Measurements from ENCODE around the gene ZNF827. TPM values are rescaled to one million over a fixed set of nuclear protein-coding genes. Genes with fewer than 3 reads are reported as not detected.
A peak's percentile ranks its signal among the peaks of the same experiment; 100 is the strongest.

The ZNF827 gene
- total RNA-seq, 3 donors from 2014 or later, result 18.6 to 21.1 (median 19.0) TPM

DNA sequence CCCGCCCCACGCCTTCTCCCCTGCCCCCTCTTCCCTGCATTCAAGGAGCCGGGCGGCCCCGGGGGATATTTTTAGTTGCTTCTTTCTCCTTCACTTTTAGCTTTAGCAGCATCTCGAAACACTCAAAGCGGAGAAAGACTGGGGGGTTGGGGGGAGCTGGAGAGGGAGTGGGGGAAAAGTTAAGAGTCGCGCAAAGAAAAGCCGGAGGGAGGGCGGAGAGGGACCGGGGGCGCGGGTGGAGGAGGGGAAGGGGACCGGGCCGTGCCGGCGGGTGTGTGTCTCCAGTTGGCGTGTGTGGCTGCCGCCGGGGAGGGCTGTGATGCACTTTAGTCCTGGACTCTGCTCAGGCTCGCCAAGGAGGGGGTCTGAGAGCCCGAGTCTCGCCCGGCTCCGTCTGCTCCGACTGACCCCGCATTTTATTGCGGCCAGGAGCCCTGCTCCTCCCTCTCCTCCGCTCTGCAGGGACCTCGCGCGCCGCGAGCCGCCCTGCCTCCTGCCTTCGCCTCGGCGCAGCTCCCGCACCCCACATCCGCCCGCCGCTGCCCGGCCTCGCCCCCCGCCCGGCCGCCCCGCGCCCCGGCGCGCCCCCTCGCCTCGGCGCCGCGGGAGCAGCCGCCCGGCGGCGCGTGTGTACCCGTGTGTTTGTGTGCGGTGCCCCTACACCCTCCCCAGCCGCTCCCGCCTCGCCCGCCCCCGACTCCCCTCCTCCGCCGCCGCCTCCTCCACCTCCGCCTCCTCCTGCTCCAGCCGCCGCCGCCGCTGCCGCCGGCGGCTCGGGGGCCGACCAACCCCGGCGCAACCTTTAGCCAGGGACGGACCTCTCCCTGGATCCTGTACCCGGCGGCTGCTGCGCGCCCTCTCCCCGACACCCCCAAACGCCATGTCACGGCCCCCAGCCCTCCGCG lies 1.4 kb downstream of the ZNF827 start:
- no peaks in the 10 kb centered on the region for H3K36me3 ChIP-seq
- peak overlapping the region; percentile 80 to 97 (median 88) for H3K4me3 ChIP-seq
- peak overlapping the region; percentile 95 to 99 for H3K27ac ChIP-seq
- intact Hi-C loops (cut with DNase I; ENCODE audit: low total_unique reads), result no loop called here
- no peaks in the 10 kb centered on the region for H3K9me3 ChIP-seq
- no peaks in the 10 kb centered on the region for H3K4me1 ChIP-seq
- DNase-seq (ENCODE audit: low spot score in 2 of 2), result peak; percentile 32 to 67
- TF ChIP-seq POLR2AphosphoS5 (IDR thresholded peaks at IDR 0.05) (no peak), POLR2A (IDR thresholded peaks at IDR 0.05) (no peak), CTCF (IDR thresholded peaks at IDR 0.05) (no peak)
- H3K27me3 ChIP-seq, result no peaks in the 10 kb centered on the region

DNA sequence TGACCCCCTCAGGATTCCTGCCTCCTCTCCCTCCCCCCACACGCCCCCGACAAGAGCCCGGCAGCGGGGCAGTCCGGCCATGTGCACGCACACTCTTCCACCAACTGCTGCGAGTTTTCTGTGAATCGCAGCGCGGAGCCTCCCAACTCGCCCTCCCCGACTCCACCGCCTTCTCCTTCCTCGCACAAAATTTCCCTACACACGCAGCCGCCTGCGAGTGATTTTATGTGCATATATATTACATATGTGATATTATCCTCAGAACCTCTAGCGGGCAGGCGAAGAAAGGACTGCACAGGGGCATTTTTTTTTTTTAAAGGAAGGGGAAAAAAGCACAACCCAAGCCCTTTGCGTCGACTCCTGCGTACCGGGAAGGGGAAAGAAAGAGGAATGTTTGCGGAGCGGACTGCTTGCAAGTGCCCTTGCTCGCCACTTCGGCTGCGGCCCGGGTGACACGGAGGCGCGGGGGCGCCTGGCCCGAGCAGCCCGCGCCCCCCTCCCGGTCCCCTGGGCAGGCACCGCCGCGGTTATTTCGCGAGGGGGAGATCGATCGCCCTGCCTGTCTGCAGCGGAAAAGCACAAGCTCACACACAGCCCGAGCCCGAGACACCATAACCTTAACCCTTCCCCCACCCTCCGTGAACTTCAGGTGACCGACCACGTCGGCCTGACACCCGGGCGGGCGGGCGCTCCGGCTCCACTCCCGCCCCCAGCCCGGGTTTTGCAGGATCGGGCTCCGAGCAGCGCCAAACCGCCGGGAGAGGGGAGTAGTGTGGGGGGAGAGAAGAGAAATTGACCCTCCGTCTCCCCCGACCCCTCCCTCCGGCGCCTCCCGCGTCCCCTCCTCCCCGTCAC lies 2.3 kb downstream of the ZNF827 start:
- TF ChIP-seq POLR2AphosphoS5 (IDR thresholded peaks at IDR 0.05) (no peak), CTCF (IDR thresholded peaks at IDR 0.05) (peak in 2 of 3 donors; percentile 20 to 47), POLR2A (IDR thresholded peaks at IDR 0.05) (no peak)
- intact Hi-C loops (cut with DNase I; ENCODE audit: low total_unique reads), result no loop called here
- H3K27me3 ChIP-seq, result no peaks in the 10 kb centered on the region
- H3K4me1 ChIP-seq, result no peaks in the 10 kb centered on the region
- H3K9me3 ChIP-seq, result no peaks in the 10 kb centered on the region
- H3K27ac ChIP-seq, result peak overlapping the region; percentile 95 to 99
- peak overlapping the region; percentile 80 to 97 (median 88) for H3K4me3 ChIP-seq
- peak; percentile 57 to 76 for DNase-seq (ENCODE audit: low spot score in 2 of 2)
- H3K36me3 ChIP-seq, result no peaks in the 10 kb centered on the region

DNA sequence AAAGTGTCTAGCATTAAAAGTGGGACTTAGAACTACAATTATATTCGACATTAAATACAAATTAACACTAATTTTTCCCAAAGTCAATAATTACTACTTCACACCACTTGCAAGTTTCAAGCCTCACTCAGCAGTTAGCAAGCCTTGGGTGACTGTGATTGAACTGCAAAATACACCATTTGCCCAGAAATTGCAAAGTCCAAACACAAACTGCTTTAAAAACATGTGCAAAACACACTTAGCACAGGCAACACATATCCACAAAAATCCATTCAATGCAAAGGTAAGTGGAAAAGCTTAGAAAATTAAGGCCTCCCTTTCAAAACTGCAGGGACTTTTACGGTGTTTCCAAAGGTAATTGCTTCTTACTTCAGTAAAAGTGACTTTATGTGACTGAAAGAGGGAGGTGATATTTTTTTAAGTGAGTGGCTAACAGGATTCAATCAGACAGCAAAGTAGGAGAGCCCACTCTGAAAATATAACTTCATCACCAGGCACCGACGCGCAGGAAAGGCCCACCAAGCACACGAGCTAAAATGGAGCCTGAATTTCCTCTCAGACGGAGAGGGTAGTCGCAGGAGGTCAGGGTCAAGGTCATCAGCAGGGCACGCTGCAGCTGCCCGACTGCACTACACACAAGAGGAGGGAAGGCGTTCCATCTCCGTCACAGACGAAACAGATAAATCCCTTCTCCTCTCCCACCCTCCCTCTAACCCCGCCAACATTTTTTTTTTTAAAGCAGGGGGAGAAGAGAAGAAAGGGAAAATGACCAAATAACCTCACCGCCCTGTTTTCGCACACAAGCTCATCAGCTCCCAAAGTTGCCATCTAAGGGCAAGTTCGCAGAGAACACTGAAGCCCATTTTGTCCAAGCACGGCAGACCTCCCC lies 3.1 kb downstream of the ZNF827 start:
- no peak for DNase-seq (ENCODE audit: low spot score in 2 of 2)
- Histone ChIP-seq H3K4me1 (no peaks in the 10 kb centered on the region), H3K4me3 (peak overlapping the region; percentile 80 to 97 (median 88)), H3K27ac (peak overlapping the region; percentile 95 to 99), H3K9me3 (no peaks in the 10 kb centered on the region), H3K27me3 (no peaks in the 10 kb centered on the region), H3K36me3 (no peaks in the 10 kb centered on the region)
- intact Hi-C loops (cut with DNase I; ENCODE audit: low total_unique reads), result no loop called here
- TF ChIP-seq CTCF (IDR thresholded peaks at IDR 0.05) (no peak), POLR2A (IDR thresholded peaks at IDR 0.05) (no peak), POLR2AphosphoS5 (IDR thresholded peaks at IDR 0.05) (no peak)

- H3K4me3 ChIP-seq, result no peak overlapping the region
- H3K27ac ChIP-seq, result peak overlapping the region; percentile 22 to 40
- no peak for TF ChIP-seq POLR2A (IDR thresholded peaks at IDR 0.05)
- TF ChIP-seq CTCF (IDR thresholded peaks at IDR 0.05), result no peak
- TF ChIP-seq POLR2AphosphoS5 (IDR thresholded peaks at IDR 0.05), result no peak
- H3K27me3 ChIP-seq, result no peaks in the 10 kb centered on the region
- H3K36me3 ChIP-seq, result no peaks in the 10 kb centered on the region
- no peaks in the 10 kb centered on the region for H3K4me1 ChIP-seq
- no peak for DNase-seq (ENCODE audit: low spot score in 2 of 2)
- no peaks in the 10 kb centered on the region for H3K9me3 ChIP-seq
- intact Hi-C loops (cut with DNase I; ENCODE audit: low total_unique reads), result no loop called here
Observed at GRCh38 chr4:145934434-145935047, 4.1 kb downstream of the ZNF827 start.
